ENCODE results near the gene SMIM44.
"Not testable (repeated sequence)": the region's sequence is repeated elsewhere in the genome, so short reads cannot be mapped to it uniquely, and the experiment has no call there.

The SMIM44 gene

GRCh38 chr19:3455960-3456601 is 27.2 kb downstream of the SMIM44 start:
- no peak for DNase-seq

GRCh38 chr19:3455393-3455955 is 27.8 kb downstream of the SMIM44 start:
- no peak for DNase-seq

- no peak for DNase-seq
Measured at GRCh38 chr19:3454656-3455392, 28.4 kb downstream of the SMIM44 start.

- no peak for DNase-seq
Measured at GRCh38 chr19:3453840-3454239, 29.4 kb downstream of the SMIM44 start.

GRCh38 chr19:3452942-3453214 is 30.4 kb downstream of the SMIM44 start:
- DNase-seq = not testable (repeated sequence)

GRCh38 chr19:3452171-3452941 is 30.9 kb downstream of the SMIM44 start:
- no peak for DNase-seq

GRCh38 chr19:3451451-3451866 is 31.8 kb downstream of the SMIM44 start:
- DNase-seq = no peak

- DNase-seq = no peak
Measured at GRCh38 chr19:3450796-3451411, 32.3 kb downstream of the SMIM44 start.

GRCh38 chr19:3448616-3449334 is 34.5 kb downstream of the SMIM44 start:
- DNase-seq = no peak

- DNase-seq = not testable (repeated sequence)
Measured at GRCh38 chr19:3446657-3447056, 36.6 kb downstream of the SMIM44 start.

GRCh38 chr19:3444695-3445234 is 38.5 kb downstream of the SMIM44 start:
- DNase-seq = no peak

- DNase-seq = no peak
Measured at GRCh38 chr19:3443840-3444694, 39.2 kb downstream of the SMIM44 start.

- DNase-seq = no peak
Measured at GRCh38 chr19:3442487-3443071, 40.7 kb downstream of the SMIM44 start.

- DNase-seq = no peak
Measured at GRCh38 chr19:3441986-3442329, 41.3 kb downstream of the SMIM44 start.

- no peak for DNase-seq
Measured at GRCh38 chr19:3441089-3441985, 41.9 kb downstream of the SMIM44 start.

GRCh38 chr19:3440082-3440481 is 43.2 kb downstream of the SMIM44 start:
- DNase-seq = peak; percentile 62

GRCh38 chr19:3434630-3435553 is 48.3 kb downstream of the SMIM44 start:
- DNase-seq = peak; percentile 97

GRCh38 chr19:3433805-3434540 is 49.3 kb downstream of the SMIM44 start:
- no peak for DNase-seq

Data from stimulated activated CD4-positive, alpha-beta T cell treated with anti-CD3 and anti-CD28 coated beads, Interleukin-4, amount 100 ng/mL, for 1 hour (primary cell).